ENCODE measurements around the gene DNAAF8. TPM values are rescaled to one million over a fixed set of nuclear protein-coding genes. Genes with fewer than 3 reads are reported as not detected.

Gene DNAAF8
- total and polyA plus RNA-seq, 2 donors (not counting 3 experiments of a cell fraction or from before 2014, with no cell fraction given): 0.58 to 1.0 TPM

DNA sequence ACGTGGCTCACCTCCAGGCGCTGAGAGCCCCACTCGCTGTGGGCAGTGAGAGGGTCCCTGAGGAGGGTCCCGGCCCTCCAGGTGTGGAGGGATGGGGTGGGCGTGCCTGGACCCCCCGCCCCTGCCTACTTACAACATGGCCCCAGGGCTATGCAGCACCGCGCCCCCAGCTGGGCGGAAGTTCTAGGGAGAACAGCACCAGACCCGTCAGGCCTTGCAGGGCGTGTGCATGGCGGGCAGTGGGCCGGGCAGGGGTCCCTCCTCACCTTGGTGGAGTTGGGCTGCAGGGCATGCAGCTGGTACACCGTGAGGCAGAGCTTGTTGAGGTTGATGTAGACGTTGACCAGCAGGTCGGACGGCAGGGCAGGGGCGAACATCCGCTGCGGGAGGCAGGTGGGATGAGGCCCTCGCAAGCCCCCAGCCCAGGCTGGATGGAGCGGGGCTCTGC is 63.5 kb downstream of the DNAAF8 start:
- Histone ChIP-seq H3K4me3 (replicated peaks in 1 of 3; ENCODE audit: insufficient read depth in 1 of 3, low read depth in 1 of 3, low read length in 3 of 3) (no peak overlapping the region), H3K27ac (ENCODE audit: insufficient read depth, low read depth, low read length) (no peak overlapping the region), H4K20me1 (replicated peaks; ENCODE audit: control insufficient read depth, extremely low read depth, insufficient read depth, low read length) (no peaks in the 10 kb centered on the region), H3K79me2 (ENCODE audit: control insufficient read depth, insufficient read depth, low read length) (no peaks in the 10 kb centered on the region), H3K4me1 (ENCODE audit: control insufficient read depth, extremely low read depth, insufficient read depth, low read length) (peaks cover 3% of the 10 kb centered on the region), H3K27me3 (ENCODE audit: control insufficient read depth in 2 of 2, insufficient read depth in 2 of 2, low read length in 2 of 2) (no peaks in the 10 kb centered on the region), H2AFZ (ENCODE audit: low read depth, low read length) (no peak overlapping the region), H3K9me3 (replicated peaks; ENCODE audit: control insufficient read depth, insufficient read depth, low read length) (no peaks in the 10 kb centered on the region), H3K9ac (replicated peaks; ENCODE audit: extremely low read depth, insufficient read depth, low read length) (no peak overlapping the region), H3K9me1 (replicated peaks; ENCODE audit: control insufficient read depth, extremely low read depth, insufficient read depth, low read length) (no peaks in the 10 kb centered on the region), H3K36me3 (ENCODE audit: control insufficient read depth in 2 of 2, extremely low read depth in 1 of 2, insufficient read depth in 2 of 2, low read length in 2 of 2) (no peaks in the 10 kb centered on the region), H3K4me2 (ENCODE audit: insufficient read depth, low read length) (no peak overlapping the region)
- no TSS peak for BruUV-seq (replicated peaks)
- TF ChIP-seq, protein P1, sequence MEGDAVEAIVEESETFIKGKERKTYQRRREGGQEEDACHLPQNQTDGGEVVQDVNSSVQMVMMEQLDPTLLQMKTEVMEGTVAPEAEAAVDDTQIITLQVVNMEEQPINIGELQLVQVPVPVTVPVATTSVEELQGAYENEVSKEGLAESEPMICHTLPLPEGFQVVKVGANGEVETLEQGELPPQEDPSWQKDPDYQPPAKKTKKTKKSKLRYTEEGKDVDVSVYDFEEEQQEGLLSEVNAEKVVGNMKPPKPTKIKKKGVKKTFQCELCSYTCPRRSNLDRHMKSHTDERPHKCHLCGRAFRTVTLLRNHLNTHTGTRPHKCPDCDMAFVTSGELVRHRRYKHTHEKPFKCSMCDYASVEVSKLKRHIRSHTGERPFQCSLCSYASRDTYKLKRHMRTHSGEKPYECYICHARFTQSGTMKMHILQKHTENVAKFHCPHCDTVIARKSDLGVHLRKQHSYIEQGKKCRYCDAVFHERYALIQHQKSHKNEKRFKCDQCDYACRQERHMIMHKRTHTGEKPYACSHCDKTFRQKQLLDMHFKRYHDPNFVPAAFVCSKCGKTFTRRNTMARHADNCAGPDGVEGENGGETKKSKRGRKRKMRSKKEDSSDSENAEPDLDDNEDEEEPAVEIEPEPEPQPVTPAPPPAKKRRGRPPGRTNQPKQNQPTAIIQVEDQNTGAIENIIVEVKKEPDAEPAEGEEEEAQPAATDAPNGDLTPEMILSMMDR (IDR thresholded peaks at IDR 0.05; ENCODE audit: extremely low read depth in 1 of 2, insufficient read depth in 1 of 2, low read depth in 1 of 2, low read length in 2 of 2): no peak
- no peak for TF ChIP-seq POLR2AphosphoS5 (IDR thresholded peaks at IDR 0.05; ENCODE audit: insufficient read depth, low read depth, low read length)
- no peak for TF ChIP-seq JUN (IDR thresholded peaks at IDR 0.05; ENCODE audit: borderline replicate concordance, insufficient read depth, insufficient read length, low read depth)
- TF ChIP-seq GATA2 (IDR thresholded peaks at IDR 0.05; ENCODE audit: insufficient read depth, insufficient read length, low read depth, low read length): no peak
- no peak for TF ChIP-seq POLR2A (IDR thresholded peaks at IDR 0.05; ENCODE audit: low read depth, low read length)
- TF ChIP-seq MYC (IDR thresholded peaks at IDR 0.05; ENCODE audit: low read depth, low read length): no peak
- TF ChIP-seq, protein P2, sequence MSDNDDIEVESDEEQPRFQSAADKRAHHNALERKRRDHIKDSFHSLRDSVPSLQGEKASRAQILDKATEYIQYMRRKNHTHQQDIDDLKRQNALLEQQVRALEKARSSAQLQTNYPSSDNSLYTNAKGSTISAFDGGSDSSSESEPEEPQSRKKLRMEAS (IDR thresholded peaks at IDR 0.05; ENCODE audit: insufficient read depth, insufficient read length): no peak
- TF ChIP-seq EZH2 (IDR thresholded peaks at IDR 0.05; ENCODE audit: borderline replicate concordance, low read depth, low read length, severe bottlenecking): no peak
- no peak for TF ChIP-seq FOS (IDR thresholded peaks at IDR 0.05; ENCODE audit: borderline replicate concordance, insufficient read depth, low read length)
- CTCF ChIA-PET: no interaction called here
- dilution Hi-C loops (cut with MboI; ENCODE audit: extremely low pct_ligation_motif_present, low sequenced_read_pairs): no loop called here
- FAIRE-seq (no peak), DNase-seq (ENCODE audit: low read depth, low spot score) (no peak)
- intact Hi-C loops (cut with micrococcal nuclease): no loop called here
- POLR2A ChIA-PET: no interaction called here

All from endothelial cell of umbilical vein (primary cell).